ENCODE results near the gene PIKFYVE.
"Not testable (repeated sequence)": the region's sequence is repeated elsewhere in the genome, so short reads cannot be mapped to it uniquely, and the experiment has no call there.

Gene PIKFYVE

DNA sequence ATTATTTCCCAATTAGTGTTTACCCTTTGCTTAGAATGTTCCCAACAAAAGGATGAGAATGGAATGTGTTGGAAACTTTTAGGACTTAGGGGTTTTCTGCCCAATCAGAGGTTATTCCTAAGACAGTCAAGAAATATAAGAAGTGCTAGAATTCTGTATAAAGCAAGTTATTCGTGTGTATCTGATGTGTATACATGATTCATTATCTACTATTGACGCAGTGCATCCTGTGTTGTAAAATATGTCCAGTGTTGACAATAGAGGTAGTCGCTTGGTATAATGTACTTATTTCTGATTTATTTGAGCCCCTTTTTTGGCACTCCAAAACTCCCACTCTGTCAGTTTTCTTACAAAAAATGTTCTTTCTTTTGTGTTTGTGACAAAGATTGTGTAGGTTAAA lies 881 bp downstream of the PIKFYVE start:
- in situ Hi-C loops (cut with MboI; ENCODE audit: low sequenced_read_pairs, unreplicated experiment) = no loop called here
- no peak for DNase-seq (ENCODE audit: low spot score)
- TF ChIP-seq, protein P1, sequence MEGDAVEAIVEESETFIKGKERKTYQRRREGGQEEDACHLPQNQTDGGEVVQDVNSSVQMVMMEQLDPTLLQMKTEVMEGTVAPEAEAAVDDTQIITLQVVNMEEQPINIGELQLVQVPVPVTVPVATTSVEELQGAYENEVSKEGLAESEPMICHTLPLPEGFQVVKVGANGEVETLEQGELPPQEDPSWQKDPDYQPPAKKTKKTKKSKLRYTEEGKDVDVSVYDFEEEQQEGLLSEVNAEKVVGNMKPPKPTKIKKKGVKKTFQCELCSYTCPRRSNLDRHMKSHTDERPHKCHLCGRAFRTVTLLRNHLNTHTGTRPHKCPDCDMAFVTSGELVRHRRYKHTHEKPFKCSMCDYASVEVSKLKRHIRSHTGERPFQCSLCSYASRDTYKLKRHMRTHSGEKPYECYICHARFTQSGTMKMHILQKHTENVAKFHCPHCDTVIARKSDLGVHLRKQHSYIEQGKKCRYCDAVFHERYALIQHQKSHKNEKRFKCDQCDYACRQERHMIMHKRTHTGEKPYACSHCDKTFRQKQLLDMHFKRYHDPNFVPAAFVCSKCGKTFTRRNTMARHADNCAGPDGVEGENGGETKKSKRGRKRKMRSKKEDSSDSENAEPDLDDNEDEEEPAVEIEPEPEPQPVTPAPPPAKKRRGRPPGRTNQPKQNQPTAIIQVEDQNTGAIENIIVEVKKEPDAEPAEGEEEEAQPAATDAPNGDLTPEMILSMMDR (IDR thresholded peaks at IDR 0.05; ENCODE audit: borderline replicate concordance, control extremely low read depth, extremely low read depth, insufficient read depth, missing control alignments) = no peak

DNA sequence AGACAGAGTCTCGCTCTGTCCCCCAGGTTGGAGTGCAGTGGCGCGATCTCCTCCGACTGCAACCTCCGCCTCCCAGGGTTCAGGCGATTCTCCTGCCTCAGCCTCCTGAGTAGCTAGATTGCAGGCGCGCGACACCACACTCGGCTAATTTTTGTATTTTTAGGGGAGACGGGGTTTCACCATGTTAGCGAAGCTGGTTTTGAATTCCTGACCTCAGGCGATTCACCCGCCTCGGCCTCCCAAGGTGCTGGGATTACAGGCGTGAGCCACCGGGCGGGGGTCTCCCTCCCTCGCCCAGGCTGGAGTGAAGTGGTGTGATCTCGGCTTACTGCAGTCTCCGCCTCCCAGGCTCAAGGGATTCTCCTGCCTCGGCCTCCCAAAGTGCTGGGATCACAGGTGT lies 1.5 kb downstream of the PIKFYVE start:
- DNase-seq (ENCODE audit: low spot score); in situ Hi-C loops (cut with MboI; ENCODE audit: low sequenced_read_pairs, unreplicated experiment): not testable (repeated sequence)

DNA sequence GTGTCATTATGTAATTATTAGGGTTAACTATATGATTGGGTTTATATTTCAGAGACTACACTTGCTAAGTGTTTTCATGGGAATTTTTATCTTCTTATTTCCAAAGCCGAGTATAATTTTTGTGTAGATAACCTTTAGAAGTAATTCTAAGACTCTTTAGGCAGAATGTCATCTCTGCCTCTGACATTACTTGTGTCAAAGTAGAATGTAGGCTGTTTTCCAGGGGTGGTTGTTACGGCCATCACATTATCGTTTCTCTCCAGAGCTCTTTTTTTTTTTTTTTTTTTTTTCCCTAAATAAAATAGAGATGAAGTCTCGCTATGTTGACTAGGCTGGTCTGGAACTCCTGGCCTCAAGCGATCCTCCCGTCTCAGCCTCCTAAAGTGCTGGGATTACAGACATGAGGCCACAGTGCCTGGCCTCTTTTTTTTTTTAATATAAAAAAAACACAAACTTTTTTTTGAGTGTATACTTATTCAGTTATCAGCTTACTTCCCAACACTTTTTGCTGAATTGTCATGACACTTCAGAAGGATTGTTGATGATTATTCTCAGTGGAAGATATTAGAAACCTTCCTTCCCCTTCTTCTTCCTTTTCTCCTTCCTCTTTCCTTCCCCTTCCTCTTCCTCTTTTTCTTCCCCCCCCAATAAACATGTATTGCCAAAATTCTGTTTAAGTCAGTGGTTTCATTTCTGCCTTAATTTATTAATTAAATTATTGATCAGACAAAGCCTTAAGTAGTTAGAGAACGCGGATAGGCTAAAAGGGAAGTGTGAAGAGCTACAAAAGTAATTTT lies 2.3 kb downstream of the PIKFYVE start:
- TF ChIP-seq, protein P1 (IDR thresholded peaks at IDR 0.05; ENCODE audit: borderline replicate concordance, control extremely low read depth, extremely low read depth, insufficient read depth, missing control alignments) = no peak
- in situ Hi-C loops (cut with MboI; ENCODE audit: low sequenced_read_pairs, unreplicated experiment) = no loop called here
- DNase-seq (ENCODE audit: low spot score) = no peak

DNA sequence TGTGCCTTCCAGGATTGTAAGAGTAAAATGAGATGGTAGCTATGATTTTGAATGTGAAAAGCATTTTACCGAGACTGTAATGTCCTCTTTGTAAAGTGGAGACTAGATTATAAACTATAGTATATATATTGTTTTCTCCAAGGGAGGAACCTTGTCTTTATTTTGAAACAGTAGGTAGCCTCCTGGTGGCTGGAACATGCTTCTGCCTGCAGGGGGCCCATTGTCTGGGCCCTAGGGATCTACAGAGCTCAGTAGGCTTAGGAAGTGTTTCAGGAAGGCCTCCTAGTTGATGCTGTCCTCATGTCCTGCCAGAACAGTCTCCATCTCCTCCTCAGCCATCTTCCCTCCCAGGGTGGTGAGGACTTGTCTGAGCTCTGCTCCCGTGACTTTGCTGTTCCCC lies 3.0 kb downstream of the PIKFYVE start:
- TF ChIP-seq, protein P1 (IDR thresholded peaks at IDR 0.05; ENCODE audit: borderline replicate concordance, control extremely low read depth, extremely low read depth, insufficient read depth, missing control alignments) = no peak
- in situ Hi-C loops (cut with MboI; ENCODE audit: low sequenced_read_pairs, unreplicated experiment) = no loop called here

DNA sequence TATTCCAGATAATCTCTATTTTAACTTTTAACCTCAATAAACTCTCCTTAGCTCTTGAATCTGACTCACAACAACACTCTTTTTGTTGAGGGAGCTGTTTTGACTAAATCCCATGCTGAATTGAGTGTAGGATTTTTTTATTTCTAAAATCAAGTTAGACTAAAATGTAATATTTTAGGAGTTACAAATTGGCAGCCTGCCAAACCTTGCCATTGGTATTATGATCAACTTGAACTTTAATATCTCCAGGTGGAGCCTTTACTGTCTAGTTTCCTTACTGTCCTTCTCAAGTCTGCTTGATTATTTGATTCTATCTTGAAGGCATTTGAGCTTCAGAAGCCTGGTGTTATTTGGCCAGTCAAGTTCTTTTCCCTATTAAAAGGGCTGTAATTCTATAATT lies 8.7 kb downstream of the PIKFYVE start:
- no peak for DNase-seq (ENCODE audit: low spot score)
- TF ChIP-seq, protein P1 (IDR thresholded peaks at IDR 0.05; ENCODE audit: borderline replicate concordance, control extremely low read depth, extremely low read depth, insufficient read depth, missing control alignments) = no peak
- in situ Hi-C loops (cut with MboI; ENCODE audit: low sequenced_read_pairs, unreplicated experiment) = no loop called here

More for the DNA sequence above, 3.0 kb downstream of the PIKFYVE start:
- no peak for DNase-seq (ENCODE audit: low spot score)

DNA sequence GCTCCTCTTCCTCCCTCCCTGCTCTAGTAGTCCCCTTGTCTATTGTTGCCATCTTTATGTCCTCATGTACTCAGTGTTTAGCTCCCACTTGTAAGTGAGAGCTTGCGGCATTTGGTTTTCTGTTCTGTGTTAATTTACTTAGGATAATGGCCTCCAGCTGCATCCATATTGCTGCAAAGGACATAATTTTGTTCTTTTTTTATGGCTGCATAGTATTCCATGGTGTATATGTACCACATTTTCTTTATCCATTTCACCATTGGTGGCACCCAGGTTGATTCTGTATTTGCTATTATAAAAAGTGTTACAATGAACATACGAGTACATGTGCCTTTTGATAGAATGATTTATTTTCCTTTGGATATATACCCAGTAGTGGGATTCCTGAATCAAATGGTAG lies 12.5 kb downstream of the PIKFYVE start:
- DNase-seq (ENCODE audit: low spot score) = no peak
- in situ Hi-C loops (cut with MboI; ENCODE audit: low sequenced_read_pairs, unreplicated experiment) = no loop called here
- TF ChIP-seq, protein P1 (IDR thresholded peaks at IDR 0.05; ENCODE audit: borderline replicate concordance, control extremely low read depth, extremely low read depth, insufficient read depth, missing control alignments) = no peak

DNA sequence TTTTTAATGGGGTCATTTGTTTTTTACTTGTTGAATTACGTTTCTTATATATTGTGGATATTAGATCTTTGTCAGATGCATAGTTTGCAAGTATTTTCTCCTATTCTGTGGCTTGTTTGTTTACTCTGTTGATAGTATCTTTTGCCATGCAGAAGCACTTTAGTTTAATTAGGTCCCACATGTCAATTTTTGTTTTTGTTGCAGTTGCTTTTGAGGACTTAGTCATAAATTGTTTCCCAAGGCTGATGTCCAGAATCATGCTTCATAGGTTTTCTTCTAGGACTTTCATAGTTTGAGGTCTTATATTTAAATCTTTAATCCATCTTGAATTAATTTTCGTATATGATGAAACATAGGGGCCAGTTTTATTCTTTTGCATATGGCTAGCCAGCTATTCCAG lies 13.2 kb downstream of the PIKFYVE start:
- DNase-seq (ENCODE audit: low spot score) = no peak
- in situ Hi-C loops (cut with MboI; ENCODE audit: low sequenced_read_pairs, unreplicated experiment) = no loop called here
- TF ChIP-seq, protein P1 (IDR thresholded peaks at IDR 0.05; ENCODE audit: borderline replicate concordance, control extremely low read depth, extremely low read depth, insufficient read depth, missing control alignments) = no peak
